ENCODE measurements around the gene NAPB. TPM values are rescaled to one million over a fixed set of nuclear protein-coding genes. Genes with fewer than 3 reads are reported as not detected.

NAPB gene
- total RNA-seq, 1 donor from 2014 or later, result 15.1 TPM

GRCh38 chr20:23357767-23358562 lies 63.3 kb downstream of the NAPB start:
- H3K9me3 Mint-ChIP-seq, result no peaks in the 10 kb centered on the region
- H3K27me3 Mint-ChIP-seq, result no peaks in the 10 kb centered on the region
- peak overlapping the region; percentile 98 for H3K27ac Mint-ChIP-seq
- H3K4me3 Mint-ChIP-seq, result peak overlapping the region; percentile 94
- peaks cover 10% of the 10 kb centered on the region for H3K4me1 Mint-ChIP-seq (ENCODE audit: unreplicated experiment)
- peak; percentile 100 for DNase-seq (ENCODE audit: extremely low spot score, unreplicated experiment)
- peak; percentile 26 for TF ChIP-seq CTCF (conservative IDR thresholded peaks at IDR 0.05)
- H3K36me3 Mint-ChIP-seq, result peaks cover 4% of the 10 kb centered on the region

GRCh38 chr20:23356203-23356602 lies 65.1 kb downstream of the NAPB start:
- Mint-ChIP-seq H3K36me3 (peaks cover 8% of the 10 kb centered on the region), H3K4me1 (ENCODE audit: unreplicated experiment) (peaks cover 17% of the 10 kb centered on the region), H3K27ac (peak overlapping the region; percentile 39), H3K9me3 (no peaks in the 10 kb centered on the region), H3K27me3 (no peaks in the 10 kb centered on the region), H3K4me3 (no peak overlapping the region)
- no peak for TF ChIP-seq CTCF (conservative IDR thresholded peaks at IDR 0.05)
- DNase-seq (ENCODE audit: extremely low spot score, unreplicated experiment), result no peak

GRCh38 chr20:23350904-23351838 lies 70.1 kb downstream of the NAPB start:
- Mint-ChIP-seq H3K4me1 (ENCODE audit: unreplicated experiment) (peaks cover 28% of the 10 kb centered on the region), H3K4me3 (peak overlapping the region; percentile 100), H3K27me3 (no peaks in the 10 kb centered on the region), H3K9me3 (no peaks in the 10 kb centered on the region), H3K36me3 (peaks cover 8% of the 10 kb centered on the region), H3K27ac (peak overlapping the region; percentile 94)
- DNase-seq (ENCODE audit: extremely low spot score, unreplicated experiment), result no peak
- no peak for TF ChIP-seq CTCF (conservative IDR thresholded peaks at IDR 0.05)

DNA sequence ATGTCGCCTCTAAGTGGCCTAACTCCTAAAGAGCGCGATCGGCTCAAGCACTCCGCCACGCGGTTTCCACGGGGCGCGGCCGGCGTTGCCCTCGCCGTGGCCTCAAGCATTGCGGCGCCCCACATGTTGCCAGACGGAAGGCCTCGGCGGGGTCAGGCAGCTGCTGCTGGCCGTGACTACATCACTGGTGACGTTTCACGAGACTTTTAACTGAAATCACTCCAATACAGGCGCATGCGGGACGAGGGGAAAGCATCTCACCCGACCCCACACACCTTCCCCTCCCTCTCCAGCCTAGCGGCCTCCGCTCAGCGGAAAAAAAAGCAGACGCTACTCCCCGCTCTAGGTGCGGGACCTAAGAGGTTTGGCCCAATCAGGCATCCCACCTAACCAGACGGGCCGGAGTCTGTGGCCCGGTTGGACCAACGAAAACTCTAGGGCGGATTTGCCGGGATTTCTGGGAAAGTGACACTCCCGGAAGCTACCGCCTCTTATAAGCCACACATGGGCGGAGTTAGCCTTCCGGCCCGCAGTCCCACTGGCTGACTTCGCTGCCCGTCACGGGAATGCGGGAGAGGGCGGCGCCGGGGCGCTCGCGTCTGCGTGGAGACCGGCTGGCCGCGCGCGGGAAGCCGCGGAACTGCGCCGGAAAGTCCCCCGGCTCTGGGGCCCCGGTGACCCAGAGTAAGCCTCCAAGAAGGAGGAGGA lies 70.9 kb downstream of the NAPB start, which contains the start of gene NXT1:
Gene NXT1, plus strand, starts transcription at position 596 of the 708 bp plus-strand sequence. CDS start 3,251 bp downstream, outside the sequence.
- H3K4me3 Mint-ChIP-seq, result peak within 1 kb of the TSS; percentile 100
- H3K36me3 Mint-ChIP-seq, result peaks cover 8% of the 10 kb centered on the region
- H3K4me1 Mint-ChIP-seq (ENCODE audit: unreplicated experiment), result peaks cover 28% of the 10 kb centered on the region
- no peak for TF ChIP-seq CTCF (conservative IDR thresholded peaks at IDR 0.05)
- H3K27ac Mint-ChIP-seq, result peak within 1 kb of the TSS; percentile 100
- DNase-seq (ENCODE audit: extremely low spot score, unreplicated experiment), result peak; percentile 97
- no peaks in the 10 kb centered on the region for H3K27me3 Mint-ChIP-seq
- no peaks in the 10 kb centered on the region for H3K9me3 Mint-ChIP-seq

Measured in type B pancreatic cell (in vitro differentiated cells).